ENCODE results near the gene GMCL2.

The GMCL2 gene

DNA sequence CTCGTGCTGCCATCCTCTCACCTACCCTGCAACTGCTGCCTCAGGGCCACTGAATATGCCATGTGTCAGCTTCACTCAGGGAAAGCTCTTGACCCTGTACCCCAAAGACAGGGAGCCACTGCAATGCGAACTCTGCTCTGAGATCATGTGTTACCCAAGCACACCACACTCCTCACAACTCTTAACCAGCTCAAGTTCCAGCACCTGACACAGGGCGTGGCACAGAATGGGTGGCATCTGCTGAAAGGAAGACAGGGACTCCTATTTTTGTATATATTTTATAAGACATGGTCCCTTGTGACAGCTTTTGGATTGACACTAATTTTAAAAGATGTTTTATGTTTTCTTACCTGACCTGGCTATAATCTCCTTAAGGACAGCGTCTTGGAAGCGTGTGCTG lies 34.7 kb upstream of the GMCL2 start:
- DNase-seq, result no peak

DNA sequence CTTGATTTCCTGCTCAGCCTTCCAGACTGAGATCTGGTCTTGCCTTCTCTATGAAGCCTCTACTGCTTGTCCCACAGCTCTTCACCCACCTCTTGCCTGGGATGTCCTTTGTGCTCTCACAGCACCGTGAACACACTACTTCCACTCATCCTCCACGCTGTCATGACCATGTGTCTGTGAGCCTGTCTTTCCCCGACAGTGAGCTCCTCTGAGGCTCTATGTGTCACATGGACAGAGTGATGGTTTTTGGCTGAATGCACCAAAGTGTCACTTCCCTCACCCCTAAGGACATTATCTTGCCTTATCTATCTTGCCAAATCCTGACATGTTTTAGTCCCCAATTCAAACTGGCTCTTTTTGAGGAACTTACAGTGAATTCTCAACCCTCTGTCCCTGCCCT lies 34.1 kb upstream of the GMCL2 start:
- no peak for DNase-seq

DNA sequence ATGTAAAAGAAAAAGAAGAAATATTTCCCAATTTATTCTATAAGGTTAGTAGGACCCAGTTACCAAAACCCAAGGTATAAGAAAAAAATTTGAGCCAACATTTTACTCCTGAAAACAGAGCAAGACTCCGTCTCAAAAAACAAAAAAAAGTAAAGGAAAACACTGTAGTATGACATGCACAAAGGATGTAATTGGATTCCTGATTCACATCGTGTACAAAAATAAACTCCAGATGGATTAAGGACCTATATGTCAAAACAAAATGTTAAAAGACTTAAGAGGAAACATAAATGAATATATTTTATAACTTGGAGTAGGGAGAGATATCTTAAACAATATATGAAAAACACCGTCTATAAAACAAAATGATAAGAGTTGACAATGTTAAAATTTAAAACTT lies 31.7 kb upstream of the GMCL2 start:
- no peak for DNase-seq

DNA sequence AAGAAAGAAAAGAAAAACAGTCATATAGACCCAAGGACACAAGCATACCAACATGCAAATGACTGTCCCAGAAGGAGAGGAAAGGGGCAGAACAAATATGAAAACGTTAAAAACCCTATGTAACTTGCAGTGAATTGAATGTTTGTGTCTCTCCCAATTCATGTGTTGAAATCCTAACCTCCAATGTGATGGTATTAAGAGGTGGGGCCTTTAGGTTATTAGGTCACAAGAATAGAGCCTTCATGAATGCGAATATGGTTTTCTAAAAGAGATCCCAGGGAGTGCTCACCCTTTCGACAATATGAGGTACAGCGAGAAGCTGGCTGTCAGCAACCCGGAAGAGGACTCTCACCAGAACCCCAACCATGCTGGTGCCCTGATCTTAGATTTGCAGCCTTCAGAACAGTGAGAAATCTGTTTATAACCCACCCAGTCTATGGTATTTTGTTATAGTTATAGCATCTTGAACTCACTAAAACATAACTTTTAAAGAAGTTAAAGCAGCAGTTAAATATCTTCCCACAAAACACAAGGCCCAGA lies 31.1 kb upstream of the GMCL2 start:
- no peak for DNase-seq

DNA sequence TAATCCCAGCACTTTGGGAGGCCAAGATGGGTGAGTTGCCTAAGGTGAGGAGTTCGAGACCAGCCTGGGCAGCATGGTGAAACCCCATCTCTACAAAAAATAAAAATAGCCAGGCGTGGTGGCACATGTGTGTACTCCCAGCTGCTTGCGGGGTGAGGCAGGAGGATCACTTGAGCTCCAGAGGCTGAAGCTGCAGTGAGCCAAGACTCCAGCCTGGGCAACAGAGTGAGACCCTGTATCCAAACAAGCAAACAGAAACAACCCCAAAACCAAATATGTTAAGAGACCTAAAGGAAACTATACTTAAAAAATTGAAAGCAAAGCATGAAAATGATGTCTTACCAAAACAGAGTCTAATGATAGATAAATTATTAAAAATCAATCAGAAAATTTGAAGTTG lies 29.6 kb upstream of the GMCL2 start:
- no peak for DNase-seq

DNA sequence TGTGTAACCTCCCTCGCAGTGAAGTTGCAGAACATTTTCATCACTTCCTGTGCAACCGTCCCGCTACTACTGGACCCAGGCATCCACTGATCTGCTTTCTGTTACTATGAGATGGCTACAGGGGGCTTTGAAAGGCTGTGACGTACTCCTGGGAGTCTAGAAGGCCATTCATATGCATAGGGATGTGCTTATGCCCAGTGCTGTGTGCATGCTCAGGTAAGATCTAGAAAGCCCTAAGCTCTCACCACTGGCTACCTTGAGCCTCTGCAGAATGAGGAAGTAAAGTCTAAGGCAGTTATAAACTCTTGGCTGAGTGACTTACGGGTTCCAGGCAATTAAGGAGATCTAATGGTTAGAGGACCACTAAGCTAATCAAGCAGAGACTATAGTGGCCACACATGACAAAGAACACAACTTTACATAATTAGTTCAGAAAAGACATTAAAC lies 28.9 kb upstream of the GMCL2 start:
- no peak for DNase-seq

DNA sequence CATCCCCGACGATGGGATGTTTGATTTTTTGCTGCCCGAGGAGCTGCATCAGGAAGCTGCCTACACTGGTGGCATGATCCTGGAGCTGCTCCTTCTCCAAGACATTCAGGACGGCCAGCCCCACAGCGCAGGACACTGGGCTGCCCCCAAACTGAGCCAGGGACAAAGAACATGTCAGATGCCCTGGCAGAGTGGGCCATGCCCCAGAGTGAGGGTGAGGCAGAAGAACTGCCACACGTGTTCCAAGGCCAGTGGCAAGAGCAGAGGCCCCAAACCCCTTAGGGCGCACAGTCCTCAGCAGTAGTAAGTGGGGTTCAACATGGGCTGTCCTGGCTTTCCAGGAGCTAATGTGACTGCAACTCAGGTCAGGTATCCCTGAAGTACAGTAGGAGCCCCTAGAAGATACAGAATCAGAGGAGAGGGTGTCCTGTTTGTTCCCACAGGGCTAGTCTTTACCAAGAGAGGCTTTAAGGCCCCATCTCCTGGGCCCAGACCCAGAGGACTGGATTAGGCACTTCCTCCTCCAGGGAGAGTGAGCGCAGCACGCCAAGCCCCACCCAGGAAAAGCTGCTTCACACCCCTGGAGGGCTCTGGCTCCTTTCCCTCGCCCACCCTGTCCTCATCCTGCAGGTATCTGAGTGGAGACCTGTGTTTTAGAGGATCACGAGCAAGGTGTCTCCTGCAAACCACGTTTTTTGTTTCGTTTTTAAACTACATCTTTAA lies 28.3 kb upstream of the GMCL2 start:
- no peak for DNase-seq

DNA sequence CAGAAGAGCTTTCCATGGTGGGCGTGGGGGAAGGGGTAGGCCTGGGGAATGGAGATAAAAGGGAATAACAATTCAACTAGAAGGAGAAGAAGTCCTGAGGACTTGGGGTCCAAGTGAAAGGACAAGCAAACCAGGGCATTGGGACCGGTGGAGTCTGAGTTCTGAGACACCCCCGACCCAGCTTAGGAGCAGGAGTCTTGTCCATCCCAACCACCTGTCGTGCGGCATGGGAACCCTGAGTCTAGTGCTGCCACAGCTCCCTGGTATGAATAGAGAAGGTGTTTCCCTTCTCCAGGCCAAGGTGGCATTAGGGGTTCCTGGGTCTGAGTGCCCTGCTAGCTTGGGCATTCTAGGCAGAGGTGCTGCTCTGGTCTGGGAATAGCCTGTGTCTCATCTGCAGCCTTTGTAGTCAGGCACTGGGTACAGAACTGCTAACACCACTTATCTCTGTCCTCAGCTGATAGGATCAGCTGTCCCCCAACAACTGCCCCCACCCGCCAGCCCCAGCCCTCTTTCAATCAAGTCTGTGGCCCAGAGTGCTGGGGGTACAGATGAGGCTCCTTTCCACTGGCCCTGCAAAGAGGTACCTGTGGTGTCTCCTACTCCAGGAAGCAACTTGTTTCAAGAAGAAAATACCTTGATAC lies 27.1 kb upstream of the GMCL2 start:
- DNase-seq, result no peak

DNA sequence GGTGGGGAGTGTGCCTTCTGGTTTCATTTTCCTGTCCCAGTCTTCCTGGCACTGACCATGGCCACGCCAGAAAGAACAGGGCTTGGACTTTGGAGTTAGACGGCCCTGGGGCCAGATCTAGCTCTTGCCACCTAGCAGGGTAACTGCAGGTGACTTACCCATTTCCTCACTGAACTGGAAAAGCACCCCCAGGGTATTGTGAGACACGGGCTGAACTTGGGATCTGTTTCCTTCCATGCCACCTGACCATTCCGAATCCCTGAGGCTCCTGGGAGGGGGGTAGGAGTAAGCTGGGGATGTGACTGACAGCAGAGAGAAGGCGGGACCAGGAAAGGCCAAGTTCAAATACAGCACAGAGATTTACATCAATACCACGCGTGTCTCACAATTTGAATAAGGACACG lies 26.6 kb upstream of the GMCL2 start:
- DNase-seq, result no peak

DNA sequence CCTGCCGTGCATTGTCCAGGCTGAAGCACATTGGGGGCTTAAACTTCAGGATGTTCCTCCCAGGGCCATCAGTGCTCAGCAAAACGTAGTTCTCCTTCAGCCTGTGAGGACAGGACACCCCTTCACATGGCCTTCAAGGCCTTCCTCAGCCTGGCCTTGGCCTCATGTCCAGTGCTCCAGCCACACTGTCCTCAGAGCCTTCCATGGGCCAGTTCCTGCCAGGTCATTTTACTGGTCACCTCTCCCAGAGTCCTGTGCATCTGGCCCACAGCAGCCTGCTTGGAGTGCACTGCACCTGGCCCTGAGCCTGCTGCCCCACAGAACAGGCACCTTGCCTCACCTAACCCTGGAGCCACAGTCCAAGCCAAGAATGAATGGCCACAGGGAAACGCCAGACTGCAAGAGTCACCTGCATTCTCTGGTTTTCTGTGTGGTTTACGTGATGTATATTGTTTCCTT lies 25.9 kb upstream of the GMCL2 start:
- no peak for DNase-seq

DNA sequence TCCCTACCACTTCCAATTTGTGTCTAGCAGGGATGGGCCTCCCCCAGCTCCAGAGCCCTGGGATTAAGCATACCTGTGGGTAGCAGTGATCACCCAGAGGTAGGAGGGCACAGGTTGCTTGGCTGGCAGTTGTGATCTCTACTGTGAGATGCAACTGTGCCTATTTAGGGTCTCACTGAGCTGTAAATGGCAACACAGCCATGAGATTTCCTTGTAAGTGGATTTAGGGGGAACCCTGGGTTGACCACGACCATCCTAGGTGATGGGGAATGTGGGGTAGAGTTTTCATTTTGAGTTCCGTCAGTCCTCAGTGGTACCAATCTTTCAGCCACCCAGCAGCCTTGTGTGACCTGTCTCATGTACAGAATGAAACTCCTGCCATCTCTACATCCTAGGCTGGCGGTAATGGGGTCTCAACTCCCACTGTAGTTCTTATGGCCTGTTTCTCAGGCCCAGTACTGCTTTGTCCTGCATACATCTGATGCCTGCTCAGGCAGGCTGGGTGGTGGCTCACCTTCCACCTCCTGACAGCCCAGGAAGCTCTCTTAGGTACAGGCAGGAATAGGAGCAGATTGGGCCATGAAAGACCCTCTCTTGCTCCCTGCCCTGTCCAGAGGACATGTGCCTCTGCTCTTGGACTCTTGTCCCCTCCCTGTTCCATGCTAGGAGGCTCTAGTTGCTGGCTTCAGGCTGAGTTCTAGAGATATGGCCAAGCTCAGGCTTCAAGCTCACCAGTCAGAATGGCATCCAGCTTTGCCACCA lies 25.3 kb upstream of the GMCL2 start:
- DNase-seq, result no peak

DNA sequence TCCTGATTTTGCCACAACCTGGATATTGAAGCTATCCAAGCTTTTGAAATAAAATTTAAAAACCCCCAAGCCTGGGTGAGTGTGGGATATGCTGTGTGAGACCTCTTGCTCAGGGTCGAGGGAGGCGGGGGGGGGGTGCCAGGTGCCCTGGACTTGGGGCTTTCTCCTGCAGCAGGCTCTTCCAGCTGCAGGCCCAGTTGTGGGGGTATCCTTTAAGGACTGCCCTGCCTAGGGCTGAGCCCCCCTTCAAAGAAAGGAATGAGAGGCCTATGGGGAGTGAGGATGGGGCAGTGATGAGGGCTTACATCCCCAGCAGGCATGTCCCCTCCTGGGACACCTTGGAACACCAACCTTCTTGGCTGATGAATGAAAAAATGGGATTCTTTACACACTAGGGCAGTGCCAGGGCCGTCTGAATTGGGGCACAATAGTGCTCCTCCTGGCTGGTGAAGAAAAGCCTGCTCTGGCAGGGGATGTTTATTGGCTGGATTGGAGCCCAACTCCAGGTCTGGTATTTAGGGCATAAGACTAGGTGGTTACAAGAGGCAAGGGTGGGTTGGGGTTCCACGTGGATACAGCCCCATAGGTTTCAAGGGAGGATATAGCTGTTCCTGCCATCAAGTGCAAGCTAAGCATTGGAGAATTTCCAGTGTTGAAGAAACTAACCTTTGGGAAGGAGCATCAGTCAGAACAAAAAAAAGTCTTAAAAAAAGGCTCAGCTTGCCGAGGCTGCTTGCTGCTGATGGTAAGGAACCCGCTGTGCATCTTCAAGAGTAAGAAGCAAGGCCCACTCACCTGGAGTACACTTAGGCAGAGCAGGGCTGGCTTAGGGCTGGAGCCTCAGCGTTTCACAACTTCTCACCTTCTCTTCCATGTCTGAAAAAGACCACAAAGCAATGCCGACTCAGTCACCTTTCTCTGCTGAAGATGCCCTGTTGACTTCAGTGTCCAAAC lies 24.2 kb upstream of the GMCL2 start:
- DNase-seq, result no peak

DNA sequence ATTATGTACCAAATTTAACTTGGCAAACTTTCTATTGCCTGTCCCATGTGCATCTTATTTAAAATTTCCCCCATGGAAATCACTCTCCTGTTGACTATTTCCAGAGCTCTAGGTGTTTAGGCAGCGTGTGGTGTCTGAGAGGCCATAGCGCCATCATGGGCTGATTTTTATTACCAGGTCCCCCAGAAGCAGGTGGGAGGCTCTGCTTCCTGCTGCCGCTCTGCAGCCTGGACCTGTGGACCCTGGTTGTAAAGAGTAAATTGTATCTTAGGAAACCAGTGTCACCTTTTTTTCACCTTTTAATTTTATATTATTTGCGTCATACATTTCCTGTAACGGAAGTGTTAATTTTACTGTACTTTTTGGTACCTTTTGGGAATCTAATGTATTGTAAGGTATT lies 23.5 kb upstream of the GMCL2 start:
- no peak for DNase-seq

DNA sequence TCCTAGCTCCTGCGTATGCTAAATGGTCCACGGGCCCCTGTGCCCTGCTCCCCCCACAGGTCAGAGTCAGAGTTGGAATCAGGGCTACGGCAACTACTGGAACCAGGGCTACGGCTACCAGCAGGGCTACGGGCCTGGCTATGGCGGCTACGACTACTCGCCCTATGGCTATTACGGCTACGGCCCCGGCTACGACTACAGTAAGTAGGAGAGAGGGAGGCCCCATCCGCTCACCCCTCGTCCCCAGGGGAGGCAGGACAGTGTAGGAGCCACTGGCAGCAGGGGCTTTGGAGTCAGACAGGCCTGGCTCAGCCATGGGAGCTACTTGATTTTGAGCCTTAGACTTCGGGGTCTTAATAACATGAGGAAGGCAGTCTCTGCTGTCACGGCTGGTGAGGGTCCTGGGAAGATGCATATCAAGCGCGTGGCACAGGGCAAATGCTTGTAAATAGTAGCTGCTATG lies 22.9 kb upstream of the GMCL2 start:
- DNase-seq, result no peak

DNA sequence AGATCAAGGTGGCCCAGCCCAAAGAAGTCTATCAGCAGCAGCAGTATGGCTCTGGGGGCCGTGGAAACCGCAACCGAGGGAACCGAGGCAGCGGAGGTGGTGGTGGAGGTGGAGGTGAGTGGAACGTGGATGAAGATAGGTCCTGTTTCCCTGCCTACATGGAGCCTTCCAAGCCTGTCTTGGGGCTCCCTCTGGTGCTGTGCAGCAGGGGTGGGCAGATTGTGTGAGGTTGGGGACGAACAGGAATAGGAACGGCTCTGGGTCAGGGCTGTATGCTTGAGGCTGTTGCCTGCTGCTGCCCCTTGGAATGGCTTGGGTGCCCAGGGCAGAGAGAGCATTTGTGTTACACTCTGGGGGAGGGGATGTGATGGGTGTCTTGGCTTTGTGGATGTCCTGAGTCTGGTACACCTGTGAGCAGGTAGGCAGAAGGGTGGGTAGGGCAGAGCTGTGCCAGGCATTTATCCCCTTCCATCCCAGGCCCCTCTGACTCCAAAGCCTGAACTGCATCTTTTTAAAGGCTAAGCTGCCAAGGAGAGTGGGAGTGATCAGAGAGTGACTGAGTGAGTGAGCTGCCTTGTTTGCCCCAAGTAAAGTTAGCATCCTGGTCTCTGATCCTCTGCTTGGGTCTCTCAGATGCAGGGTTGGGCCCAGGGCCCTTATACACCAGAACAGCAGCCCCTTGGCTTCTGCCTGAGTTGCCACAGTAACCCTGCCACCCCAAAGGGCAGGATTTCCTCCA lies 22.3 kb upstream of the GMCL2 start:
- DNase-seq, result no peak

DNA sequence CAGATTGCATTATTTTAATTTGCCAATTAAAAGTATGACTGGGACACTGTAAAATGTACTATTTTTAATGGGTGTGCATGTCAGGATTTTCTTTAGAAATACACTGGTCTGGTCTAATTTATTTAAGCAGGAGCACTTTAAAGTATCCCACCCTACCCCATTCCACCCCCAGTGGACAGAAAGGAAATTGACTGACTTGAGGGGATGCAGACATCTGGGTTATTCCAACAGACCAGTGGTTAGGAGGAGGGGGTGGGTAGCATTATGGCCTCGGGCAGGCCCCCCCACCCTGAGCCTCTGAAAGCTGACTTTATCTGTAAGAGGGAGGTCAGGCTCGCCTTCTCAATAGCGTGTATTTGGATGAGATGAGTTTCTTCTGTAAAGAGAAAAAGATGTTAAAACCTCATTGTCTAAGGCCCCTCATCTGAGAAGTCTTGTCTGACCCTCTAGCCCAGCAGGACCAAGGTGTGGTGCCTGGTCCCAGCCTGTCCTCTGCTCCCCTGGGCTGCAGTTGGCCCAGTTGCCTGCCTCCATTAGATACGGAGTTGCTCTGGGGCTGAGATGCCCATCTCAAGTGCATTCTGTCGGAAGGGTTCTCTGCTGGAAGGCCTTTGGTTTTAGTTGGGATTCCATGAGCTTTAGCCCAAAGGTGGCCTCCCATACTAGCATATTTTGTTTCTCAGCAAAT lies 21.5 kb upstream of the GMCL2 start:
- DNase-seq, result no peak

DNA sequence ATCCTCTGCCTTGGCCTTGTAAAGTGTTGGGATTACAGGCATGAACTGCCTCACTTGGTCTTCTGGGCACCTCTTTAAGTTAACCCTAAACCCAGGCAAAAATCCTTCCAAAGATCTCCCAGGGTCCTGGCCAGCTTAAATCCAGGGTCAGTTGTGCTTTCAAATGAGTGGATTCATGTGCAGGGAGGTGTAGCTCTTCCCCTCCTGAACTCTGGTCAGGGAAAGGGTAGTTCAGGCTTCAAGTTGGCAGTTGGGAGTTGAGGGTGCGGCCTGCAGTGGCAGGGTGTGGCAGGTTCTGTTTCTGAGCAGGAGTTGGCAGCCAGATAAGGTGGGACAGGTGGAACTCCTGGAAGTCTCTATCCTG lies 20.7 kb upstream of the GMCL2 start:
- DNase-seq, result no peak

DNA sequence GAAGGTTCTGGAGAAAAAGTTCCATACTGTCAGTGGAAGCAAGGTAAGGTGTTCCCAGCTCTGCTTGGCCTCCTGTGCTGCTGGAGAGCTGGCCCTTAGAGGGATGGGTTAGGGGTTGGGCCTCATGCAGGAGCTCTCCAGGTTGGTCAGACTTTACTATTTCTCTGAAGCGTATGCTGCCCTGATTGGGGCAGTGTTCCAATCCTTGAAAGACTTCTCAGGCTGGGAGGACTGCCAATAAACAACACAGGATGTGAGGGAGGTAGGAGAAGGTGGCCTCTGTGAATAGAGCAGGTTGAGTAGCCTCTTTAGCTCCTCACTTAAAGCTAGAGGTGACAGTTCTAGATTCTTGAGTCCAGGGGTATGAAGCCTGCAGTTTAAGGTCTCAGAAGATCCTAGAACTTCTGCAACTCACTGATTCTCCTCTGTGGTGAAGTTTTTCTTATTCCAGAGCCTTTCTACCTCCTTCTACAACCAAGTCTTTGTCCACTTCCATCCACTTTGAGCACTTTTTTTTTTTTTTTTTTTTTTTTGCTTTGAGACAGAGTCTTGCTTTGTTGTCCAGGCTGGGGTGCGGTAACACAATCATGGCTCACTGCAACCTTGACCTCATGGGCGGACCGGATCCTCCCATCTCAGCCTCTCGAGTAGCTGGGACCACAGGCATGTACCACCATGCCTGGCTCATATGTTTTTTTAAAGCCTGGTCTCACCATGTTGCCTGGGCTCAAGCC lies 20.2 kb upstream of the GMCL2 start:
- DNase-seq, result no peak

DNA sequence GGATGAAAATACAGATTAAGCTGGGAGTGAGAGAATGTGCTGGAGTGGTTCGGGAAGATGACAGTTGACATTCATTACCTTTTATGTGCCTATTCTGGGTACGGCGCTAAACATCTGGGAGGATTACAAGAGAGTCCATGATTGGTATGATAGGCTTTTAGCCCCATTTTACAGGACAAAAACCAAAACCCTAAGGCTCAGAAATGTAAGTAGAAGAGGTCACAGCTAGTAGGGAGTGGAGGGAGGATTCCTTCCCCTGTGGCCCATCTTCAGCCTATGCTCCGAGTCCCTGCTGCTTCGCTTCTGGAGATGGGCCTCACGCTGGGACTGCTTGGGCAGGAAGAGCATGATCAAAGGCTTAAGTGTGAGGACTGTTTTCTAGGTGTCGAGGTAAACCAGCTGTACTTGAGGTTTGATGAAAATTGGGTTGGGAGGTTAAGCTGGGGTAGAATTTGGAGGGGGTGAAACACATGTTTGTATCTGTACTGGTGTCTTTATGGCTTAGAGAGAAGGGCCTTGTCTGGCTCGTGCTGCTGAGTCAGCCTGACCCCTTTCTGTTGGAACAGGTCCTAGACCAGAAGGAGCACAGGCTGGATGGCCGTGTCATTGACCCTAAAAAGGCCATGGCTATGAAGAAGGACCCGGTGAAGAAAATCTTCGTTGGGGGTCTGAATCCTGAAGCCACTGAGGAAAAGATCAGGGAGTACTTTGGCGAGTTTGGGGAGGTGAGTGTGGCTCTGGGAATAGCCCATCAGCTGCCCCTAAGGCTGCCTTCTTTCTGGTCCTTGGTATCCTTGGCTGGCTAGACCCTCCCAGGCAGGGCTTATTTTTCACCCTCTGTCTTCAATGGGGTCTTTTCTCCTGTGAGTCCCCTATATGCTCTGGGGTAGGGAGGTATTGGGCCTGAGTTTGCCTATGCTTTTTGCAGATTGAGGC lies 19.3 kb upstream of the GMCL2 start:
- no peak for DNase-seq

DNA sequence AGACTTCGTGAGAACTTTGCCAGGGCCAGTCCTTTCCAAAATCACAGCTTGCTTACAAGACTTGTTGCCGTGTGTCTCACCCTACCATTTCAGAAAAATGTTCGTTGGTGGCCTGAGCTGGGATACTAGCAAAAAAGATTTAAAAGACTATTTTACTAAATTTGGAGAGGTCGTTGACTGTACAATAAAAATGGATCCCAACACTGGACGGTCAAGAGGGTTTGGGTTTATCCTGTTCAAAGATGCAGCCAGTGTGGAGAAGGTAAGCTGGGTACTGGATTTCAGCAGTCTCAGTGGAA lies 18.5 kb upstream of the GMCL2 start:
- no peak for DNase-seq
